GM11168 (cell line): ENCODE data around the gene GPR157.
"Not testable (repeated sequence)": the region's sequence is repeated elsewhere in the genome, so short reads cannot be mapped to it uniquely, and the experiment has no call there.

Experiments
- in situ Hi-C: fragments of 300-500 bp; cut with MboI; formaldehyde crosslinking; loops from one replicate; pipeline ENCODE4 v1.12.0; 2022; ENCODE audit warnings: low sequenced_read_pairs; ENCODE audit not compliant: unreplicated experiment

GPR157 gene

GRCh38 chr1:9149151-9149550, 20.2 kb upstream of the GPR157 start:
- in situ Hi-C loops = no loop called here

DNA sequence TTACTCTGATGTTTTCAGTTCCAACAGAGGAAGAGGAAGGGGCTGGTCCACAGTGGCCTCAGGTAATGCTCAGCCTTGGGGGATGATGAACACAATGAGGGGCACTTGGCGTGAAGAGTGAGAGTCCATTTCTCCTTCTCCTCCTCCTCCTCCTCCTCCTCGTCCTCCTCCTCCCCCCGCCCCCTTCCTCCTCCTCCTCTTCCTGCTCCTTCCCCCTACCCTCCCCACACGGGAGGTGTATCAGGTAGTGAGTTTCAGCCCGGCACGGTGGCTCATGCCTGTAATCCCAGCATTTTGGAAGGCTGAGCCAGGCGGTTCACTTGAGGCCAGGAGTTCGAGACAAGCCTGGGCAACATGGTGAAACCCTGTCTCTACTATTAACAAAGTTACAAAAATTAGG, 17.3 kb upstream of the GPR157 start:
- in situ Hi-C loops = no loop called here

DNA sequence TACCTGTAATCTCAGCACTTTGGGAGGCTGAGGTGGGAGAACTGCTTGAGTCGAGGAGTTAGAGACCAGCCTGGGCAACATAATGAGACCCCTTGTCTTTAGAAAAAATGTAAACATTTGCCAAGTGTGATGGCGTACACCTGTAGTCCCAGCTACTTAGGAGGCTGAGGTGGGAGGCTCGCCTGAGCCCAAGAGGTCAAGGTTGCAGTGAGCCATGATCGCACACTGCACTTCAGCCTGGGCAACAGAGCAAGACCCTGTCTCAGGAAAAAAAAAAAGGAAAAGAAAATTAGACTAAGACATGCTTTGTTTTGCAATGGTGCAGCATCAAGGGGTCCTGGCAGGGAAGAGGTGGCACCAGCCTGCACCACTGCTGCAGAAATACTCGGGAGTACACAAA, 16.8 kb upstream of the GPR157 start:
- in situ Hi-C loops = no loop called here

- in situ Hi-C loops = no loop called here
These were observed 16.2 kb upstream of the GPR157 start for GRCh38 chr1:9145021-9145668.

GRCh38 chr1:9144494-9144893, 15.6 kb upstream of the GPR157 start:
- in situ Hi-C loops = not testable (repeated sequence)

DNA sequence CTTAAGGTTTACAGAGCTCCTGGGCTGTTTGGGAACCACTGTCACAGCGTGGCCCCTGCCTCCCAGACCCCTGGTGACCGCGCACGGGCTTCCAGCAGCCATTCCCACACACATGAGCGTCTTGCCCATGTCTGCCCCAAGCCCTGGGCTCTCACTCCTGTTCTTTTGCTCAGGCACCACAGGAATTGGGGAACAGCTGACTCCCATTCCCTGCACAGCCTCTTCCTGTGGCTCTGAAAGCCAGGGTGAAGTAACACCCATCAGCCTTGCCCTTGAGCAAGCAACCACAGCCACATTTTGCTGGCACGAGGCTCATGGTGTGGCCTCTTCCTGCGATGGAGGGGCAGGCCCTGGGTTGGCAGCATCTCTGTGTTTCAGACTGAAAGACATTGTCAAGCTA, 14.3 kb upstream of the GPR157 start:
- in situ Hi-C loops = no loop called here

DNA sequence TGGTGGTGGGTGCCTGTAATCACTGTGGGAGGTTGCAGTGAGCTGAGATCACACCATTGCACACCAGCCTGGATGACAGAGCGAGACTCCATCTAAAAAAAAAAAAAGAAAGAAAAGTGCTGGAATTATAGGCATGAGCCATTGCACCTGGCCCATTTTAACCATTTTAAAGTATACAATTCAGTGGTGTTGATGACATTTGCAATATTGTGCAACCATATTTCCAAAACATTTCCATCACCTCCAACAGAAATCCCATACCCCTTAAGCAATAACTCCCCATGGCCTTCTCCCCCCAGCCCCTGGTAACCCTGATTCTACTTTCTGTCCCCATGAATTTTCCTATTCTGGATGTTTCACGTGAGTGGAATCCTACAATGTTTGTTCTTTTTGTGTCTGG, 11.0 kb upstream of the GPR157 start:
- in situ Hi-C loops = loop anchor here (10.0 kb wide), 1 partner anchor 55 kb away; no protein-coding TSS in a partner anchor

GRCh38 chr1:9136932-9137331, 8.0 kb upstream of the GPR157 start:
- in situ Hi-C loops = loop anchor here (10.0 kb wide), 1 partner anchor 58 kb away; no protein-coding TSS in a partner anchor

DNA sequence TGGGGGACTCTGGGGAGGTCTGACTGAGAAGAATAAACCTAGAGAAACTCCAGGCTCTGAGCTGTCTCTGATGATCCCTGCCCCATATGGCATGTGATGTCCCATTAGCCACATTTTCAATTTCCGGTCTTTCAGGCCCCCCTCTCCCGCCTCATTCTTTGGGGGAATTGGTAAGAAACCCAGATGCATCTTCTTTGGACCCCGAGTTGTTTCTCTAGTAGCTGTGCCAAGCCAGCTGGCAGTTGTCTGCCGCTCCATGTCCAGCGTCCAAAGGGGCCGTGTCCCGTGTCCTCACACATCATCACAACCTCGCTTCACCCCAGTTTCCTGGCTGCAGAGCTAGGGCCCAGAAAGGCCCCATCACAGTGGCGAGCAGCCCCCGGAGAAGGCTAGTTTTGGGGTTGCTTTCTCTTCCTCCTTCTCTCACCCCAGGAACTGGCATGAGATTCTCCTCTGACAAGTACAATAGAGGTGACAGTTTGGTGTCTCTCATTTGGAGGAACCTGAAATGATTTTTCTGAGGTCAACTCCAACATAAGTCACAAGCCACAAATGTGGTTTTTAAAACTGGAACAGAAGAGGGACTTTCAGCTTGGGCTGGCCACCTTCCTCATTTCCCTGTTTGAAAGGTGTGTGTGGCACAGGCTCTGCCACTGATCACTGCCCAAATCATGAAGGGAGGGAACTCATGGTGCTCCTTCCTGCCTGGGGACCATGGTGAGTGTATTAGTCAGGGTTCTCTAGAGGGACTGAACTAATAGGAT, 6.4 kb upstream of the GPR157 start:
- in situ Hi-C loops = loop anchor here (10.0 kb wide), 1 partner anchor 60 kb away; no protein-coding TSS in a partner anchor

DNA sequence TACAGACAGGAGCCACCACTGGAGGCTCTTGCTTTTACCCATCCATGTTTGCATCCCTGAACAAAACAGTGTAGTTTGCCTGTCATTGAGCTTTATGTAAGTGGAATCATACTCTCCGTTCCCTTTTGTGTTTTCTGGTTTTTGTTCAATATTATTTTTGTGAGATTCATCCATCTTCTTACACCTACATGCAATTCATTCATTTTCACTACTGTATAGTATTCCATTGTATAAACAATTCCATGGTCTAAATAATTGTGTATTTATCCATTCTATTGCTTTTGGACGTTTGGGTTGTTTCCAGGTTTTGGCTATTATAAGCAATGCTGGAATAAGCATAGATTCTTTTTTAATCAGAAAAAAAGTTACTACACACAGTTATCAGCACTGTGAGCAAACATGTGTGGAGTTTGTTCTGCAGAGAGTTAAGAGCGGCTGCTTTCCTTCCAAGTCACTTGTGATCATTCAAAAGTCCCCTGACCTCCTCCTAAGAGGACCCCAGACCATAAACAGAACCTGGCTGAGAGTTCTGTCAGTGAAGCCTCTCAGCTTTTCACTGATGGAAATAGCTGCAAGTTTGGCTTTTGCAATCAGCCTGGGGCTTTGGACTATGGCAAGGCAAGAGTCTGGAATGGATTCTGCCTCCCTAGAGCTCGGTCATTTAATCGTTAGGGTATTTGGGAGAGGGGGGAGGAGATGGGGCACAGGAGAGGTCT, 5.1 kb upstream of the GPR157 start:
- in situ Hi-C loops = loop anchor here (10.0 kb wide), 1 partner anchor 61 kb away; no protein-coding TSS in a partner anchor

- in situ Hi-C loops = loop anchor here (10.0 kb wide), 1 partner anchor 65 kb away; no protein-coding TSS in a partner anchor
These were observed 552 bp upstream of the GPR157 start for GRCh38 chr1:9129266-9130041.

- in situ Hi-C loops = no loop called here
These were observed 759 bp downstream of the GPR157 start for GRCh38 chr1:9128166-9128519.

DNA sequence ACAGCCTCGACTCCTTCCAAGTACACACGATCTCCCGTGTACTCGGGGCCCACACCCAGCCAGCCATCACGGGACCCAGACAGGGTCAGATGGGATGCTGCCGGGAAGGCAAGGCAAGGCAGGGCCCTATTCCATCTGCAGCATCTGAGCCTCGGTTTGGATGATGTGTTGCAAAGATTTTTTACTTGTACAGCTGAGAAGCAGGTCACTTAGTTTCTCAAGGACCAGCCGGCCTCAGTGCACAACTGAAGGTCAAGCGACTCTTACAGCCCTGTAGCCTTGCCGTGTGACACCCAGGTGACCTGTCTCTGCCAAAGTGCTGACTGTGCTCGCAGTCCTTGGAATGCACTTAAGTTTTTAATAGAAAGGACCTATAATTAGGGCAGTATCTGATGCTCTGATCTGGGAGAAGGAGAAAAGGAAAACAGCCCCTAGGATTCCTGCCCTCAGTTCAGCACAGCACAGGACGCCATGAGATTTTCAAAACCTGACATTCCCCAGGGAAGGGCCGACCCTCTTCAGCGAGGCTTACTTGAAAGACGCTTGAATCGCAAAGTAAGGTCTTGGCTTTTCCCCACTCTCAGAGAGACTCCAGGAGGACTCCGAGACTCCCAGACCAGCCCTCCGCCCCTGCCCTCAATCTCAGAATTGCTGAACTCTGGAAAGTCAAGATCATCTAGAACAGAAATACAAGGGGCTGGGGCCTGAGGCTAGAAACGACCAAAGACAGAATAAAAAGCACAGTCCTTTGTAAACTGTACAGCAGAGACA, 1.3 kb downstream of the GPR157 start:
- in situ Hi-C loops = no loop called here

GRCh38 chr1:9126511-9126910, 2.4 kb downstream of the GPR157 start:
- in situ Hi-C loops = no loop called here

DNA sequence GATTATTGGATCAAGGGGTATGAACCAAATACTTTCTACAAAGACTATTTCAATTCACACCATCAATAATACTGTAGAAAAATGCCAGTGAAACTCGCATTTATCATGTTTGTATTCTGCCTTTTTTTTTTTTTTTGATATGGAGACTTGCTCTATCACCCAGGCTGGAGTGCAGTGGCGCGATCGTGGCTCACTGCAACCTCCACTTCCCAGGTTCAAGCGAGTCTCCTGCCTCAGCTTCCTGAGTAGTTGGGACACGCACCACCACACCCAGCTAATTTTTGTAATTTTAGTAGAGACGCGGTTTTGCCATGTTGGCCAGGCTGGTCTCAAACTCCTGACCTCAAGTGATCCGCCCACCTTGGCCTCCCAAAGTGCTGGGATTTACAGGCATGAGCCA, 3.1 kb downstream of the GPR157 start:
- in situ Hi-C loops = not testable (repeated sequence)

- in situ Hi-C loops = no loop called here
These were observed 3.6 kb downstream of the GPR157 start for GRCh38 chr1:9125325-9125724.

- in situ Hi-C loops = not testable (repeated sequence)
These were observed 4.5 kb downstream of the GPR157 start for GRCh38 chr1:9124389-9124788.

GRCh38 chr1:9123665-9124064, 5.2 kb downstream of the GPR157 start:
- in situ Hi-C loops = not testable (repeated sequence)
